ENCODE measurements around the gene NID1.
A peak's percentile ranks its signal among the peaks of the same experiment; 100 is the strongest.

Gene NID1, protein sequence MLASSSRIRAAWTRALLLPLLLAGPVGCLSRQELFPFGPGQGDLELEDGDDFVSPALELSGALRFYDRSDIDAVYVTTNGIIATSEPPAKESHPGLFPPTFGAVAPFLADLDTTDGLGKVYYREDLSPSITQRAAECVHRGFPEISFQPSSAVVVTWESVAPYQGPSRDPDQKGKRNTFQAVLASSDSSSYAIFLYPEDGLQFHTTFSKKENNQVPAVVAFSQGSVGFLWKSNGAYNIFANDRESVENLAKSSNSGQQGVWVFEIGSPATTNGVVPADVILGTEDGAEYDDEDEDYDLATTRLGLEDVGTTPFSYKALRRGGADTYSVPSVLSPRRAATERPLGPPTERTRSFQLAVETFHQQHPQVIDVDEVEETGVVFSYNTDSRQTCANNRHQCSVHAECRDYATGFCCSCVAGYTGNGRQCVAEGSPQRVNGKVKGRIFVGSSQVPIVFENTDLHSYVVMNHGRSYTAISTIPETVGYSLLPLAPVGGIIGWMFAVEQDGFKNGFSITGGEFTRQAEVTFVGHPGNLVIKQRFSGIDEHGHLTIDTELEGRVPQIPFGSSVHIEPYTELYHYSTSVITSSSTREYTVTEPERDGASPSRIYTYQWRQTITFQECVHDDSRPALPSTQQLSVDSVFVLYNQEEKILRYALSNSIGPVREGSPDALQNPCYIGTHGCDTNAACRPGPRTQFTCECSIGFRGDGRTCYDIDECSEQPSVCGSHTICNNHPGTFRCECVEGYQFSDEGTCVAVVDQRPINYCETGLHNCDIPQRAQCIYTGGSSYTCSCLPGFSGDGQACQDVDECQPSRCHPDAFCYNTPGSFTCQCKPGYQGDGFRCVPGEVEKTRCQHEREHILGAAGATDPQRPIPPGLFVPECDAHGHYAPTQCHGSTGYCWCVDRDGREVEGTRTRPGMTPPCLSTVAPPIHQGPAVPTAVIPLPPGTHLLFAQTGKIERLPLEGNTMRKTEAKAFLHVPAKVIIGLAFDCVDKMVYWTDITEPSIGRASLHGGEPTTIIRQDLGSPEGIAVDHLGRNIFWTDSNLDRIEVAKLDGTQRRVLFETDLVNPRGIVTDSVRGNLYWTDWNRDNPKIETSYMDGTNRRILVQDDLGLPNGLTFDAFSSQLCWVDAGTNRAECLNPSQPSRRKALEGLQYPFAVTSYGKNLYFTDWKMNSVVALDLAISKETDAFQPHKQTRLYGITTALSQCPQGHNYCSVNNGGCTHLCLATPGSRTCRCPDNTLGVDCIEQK

GRCh38 chr1:236064674-236065508, at the start of gene NID1:
TSS of gene NID1 (minus strand) at chr1:236065090. CDS start at chr1:236065079, 11 bp downstream.
- peak; percentile 10 for DNase-seq

GRCh38 chr1:236114076-236114747, 49.3 kb upstream of the NID1 start:
- no peak for DNase-seq

GRCh38 chr1:236113324-236114032, 48.6 kb upstream of the NID1 start:
- no peak for DNase-seq

GRCh38 chr1:236112332-236112627, 47.4 kb upstream of the NID1 start:
- no peak for DNase-seq

- no peak for DNase-seq
Measured at GRCh38 chr1:236111527-236112331, 46.8 kb upstream of the NID1 start.

DNA sequence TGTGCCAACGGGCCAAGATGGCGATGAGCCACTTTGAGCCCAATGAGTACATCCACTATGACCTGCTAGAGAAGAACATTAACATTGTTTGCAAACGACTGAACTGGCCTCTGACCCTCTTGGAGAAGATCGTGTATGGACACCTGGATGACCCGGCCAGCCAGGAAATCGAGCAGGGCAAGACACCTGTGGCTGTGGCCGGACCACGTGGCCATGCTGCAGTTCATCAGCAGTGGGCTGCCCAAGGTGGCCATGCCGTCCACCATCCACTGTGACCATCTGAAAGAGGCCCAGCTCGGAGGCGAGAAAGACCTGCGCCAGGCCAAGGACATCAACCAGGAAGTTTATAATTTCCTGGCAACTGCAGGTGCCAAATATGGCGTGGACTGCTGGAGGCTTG, 45.2 kb upstream of the NID1 start:
- no peak for DNase-seq

- no peak for DNase-seq
Measured at GRCh38 chr1:236108027-236108648, 43.2 kb upstream of the NID1 start.

DNA sequence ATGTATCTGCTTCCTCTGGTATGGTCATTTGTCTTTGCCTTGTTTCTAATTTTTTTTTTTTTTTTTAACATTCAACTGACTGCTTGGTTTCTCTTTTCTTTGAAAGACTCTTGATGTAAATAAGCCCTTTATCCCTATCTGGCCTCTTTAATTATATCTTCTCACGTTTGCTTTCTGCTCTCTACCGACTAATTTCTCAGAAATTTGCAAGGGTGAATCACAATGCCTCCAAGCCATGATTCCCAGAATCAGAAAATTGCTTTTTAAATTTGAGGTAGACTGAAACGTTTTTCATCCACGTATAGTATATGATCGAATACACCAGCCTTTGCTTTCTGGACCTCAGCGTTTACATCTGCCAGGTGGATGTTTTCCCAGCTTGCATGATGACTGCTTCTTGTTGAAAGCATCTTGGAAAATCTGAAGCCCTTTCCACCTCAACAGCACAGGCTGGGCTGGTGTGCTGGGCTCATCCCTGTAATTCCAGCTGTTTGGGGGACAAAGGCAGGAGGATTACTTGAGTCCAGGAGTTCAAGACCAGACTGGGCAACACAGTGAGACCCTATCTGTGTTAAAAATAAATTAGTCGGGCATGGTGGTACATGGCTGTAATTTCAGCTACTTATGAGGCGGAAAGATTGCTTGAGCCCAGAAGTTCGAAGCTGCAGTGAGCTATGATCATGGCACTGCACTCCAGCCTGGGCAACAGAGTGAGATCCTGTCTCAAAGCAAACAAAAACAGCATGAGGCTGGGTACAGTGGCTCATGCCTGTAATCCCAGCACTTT, 42.4 kb upstream of the NID1 start:
- no peak for DNase-seq

DNA sequence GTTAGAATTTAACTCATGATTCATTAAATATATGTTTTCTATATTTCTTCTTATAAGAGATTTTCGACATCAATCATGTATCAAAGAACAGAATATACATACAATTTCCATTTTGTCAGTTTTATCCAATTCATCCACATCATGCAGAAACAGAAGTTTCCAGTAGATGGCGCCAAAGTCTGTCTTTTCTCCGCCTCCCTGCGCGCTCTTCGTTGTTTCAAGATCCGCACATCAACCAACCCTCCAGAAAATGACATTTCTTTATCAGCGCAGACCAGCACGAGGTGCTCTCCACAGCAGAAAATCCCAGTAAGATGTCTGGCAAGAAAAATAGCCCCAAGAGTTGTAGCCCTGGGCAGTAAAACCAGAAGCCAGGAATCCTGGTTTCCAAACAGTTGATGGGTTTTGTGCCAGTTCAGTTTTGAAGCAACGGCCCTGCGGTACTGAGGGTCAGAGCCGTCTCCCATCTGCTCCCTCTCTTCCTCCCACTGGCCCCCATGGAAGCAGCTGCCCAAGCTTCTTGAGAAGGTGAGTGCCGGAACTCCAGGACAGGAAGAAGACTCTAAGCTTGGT, 38.8 kb upstream of the NID1 start:
- DNase-seq = peak; percentile 73

DNA sequence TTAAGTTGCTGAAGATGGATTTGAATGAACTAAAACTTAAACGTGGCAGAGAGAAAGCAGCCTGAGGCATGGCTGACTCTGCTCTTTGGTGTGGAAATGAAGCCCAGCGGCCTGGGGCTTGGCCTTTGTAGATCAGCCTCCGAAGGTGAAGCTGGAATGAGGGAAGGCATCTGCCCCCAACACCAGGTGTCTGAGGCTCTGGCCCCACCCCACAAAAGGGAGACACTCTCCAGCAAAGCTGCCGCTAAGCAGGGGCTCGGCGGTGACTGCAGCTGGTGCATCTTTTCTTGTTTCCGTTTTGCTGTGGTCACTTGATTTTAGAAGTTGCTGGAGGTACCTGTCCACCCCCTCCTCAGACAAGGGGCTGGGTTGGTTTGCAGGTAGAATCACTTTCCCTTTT, 38.2 kb upstream of the NID1 start:
- DNase-seq = no peak

GRCh38 chr1:236102611-236103010, 37.7 kb upstream of the NID1 start:
- no peak for DNase-seq

GRCh38 chr1:236101233-236102200, 36.6 kb upstream of the NID1 start:
- DNase-seq = no peak

- no peak for DNase-seq
Measured at GRCh38 chr1:236100799-236101198, 35.9 kb upstream of the NID1 start.

- no peak for DNase-seq
Measured at GRCh38 chr1:236099355-236099974, 34.6 kb upstream of the NID1 start.

DNA sequence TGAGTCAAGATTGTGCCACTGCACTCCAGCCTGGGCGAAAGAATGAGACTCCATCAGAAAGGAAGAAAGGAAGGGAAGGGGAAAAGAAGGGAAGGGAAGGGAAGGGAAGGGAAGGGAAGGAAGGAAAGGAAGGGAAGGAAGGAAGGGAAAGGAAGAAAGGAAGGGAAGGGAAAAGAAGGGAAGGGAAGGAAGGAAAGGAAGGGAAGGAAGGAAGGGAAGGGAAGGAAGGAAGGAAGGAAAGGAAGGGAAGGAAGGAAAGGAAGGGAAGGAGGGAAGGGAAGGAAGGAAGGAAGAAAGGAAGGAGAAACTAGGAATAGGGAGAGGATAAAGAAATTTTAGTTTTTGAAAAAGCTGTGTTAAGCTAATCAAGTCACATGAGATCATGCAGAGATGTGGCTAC, 33.4 kb upstream of the NID1 start:
- DNase-seq = no peak

GRCh38 chr1:236096660-236097482, 32.0 kb upstream of the NID1 start:
- peak; percentile 91 for DNase-seq

Measured in CD4-positive, alpha-beta T cell treated with Interleukin-17A for 1 hour (primary cell).